GM12892 (cell line): ENCODE results near the gene IZUMO2.

ENCODE experiments used
- POLR2AphosphoS5 ChIP-seq: IDR thresholded peaks from 2 replicates; pipeline ENCODE4 v1.6.1; 2011; ENCODE audit warnings: low read depth, low read length, control low read depth
- TAF1 ChIP-seq: IDR thresholded peaks from 2 replicates; pipeline ENCODE4 v1.6.1; 2011; ENCODE audit warnings: low read depth, mild to moderate bottlenecking, control low read depth, low read length, borderline replicate concordance

DNA sequence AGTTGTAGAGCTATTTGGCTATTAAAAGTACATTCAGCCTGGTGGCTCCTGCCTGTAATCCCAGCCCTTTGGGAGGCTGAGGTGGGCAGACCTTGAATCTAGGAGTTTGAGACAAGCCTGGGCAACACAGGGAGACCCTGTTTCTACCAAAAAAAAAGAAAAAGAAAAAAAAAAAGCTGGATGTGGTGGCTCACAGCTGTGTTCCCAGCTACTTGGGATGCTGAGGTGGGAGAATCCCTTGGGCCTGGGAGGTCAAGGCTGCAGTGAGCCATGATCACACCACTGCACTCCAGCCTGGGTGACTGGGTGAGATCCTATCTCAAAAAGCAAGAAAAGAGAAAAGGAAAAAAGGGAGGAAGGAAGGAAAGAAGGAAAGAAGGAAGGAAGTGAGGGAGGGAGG, 9.6 kb upstream of the IZUMO2 start:
- TF ChIP-seq POLR2AphosphoS5 = no peak
- no peak for TF ChIP-seq TAF1
